Heart left ventricle (tissue), 13 donors: Measurements from ENCODE around the gene OR52I2.

ENCODE experiments used
- POLR2A ChIP-seq, 2 donors: fragments of 450-650 bp; IDR thresholded peaks; one replicate each; pipeline ENCODE4 v1.6.1; 2017; ENCODE audit warnings: antibody characterized with exemption in 2 of 2, mild to moderate bottlenecking in 2 of 2, moderate library complexity in 2 of 2
- TF ChIP-seq, protein P1 (sequence below), 12 donors: fragments of 200-600 bp; sonication (generic) in 4 of 12; IDR thresholded peaks; one replicate each; pipeline versions ENCODE4 v1.5.0 to v1.8.0; 2018 to 2022; ENCODE audit warnings: antibody characterized with exemption in 12 of 12, mild to moderate bottlenecking in 5 of 12
- donor health status: ischemic (EF 13 %, LVEDD 7.1; RV severe dilation, severe dysfunction).
- donor health status: DM: no; HTN: yes; CAD: no.
- donor health status: DM: no; HTN: no; CAD: no.
- donor health status: ischemic (EF 25% LVEDD 6.9; RV normal size, moderate dysfunction).
- donor health status: ischemic (EF 25% LVEDD 5.7; RV mildly dilated, moderate dysfunction).
- donor health status: ischemic (EF 35%, LVEDD 5.7; RV mildly dilated, moderate dysfunction).
- donor health status: nonischemic (EF 11% LVEDD 7.7; RV severe dilation, severe dysfunction).
- donor health status: DM: yes; HTN: yes; CAD: no.
- donor health status: PGD.
- donor health status: ischemic (EF 29% LVEDD 5.4; RV normal size, mild dysfunction).
- donor health status: nonischemic (EF 23%, LVEDD 6.1; RV moderate dilation, normal function).

- no peak for TF ChIP-seq POLR2A (IDR thresholded peaks at IDR 0.05)
- TF ChIP-seq, protein P1, sequence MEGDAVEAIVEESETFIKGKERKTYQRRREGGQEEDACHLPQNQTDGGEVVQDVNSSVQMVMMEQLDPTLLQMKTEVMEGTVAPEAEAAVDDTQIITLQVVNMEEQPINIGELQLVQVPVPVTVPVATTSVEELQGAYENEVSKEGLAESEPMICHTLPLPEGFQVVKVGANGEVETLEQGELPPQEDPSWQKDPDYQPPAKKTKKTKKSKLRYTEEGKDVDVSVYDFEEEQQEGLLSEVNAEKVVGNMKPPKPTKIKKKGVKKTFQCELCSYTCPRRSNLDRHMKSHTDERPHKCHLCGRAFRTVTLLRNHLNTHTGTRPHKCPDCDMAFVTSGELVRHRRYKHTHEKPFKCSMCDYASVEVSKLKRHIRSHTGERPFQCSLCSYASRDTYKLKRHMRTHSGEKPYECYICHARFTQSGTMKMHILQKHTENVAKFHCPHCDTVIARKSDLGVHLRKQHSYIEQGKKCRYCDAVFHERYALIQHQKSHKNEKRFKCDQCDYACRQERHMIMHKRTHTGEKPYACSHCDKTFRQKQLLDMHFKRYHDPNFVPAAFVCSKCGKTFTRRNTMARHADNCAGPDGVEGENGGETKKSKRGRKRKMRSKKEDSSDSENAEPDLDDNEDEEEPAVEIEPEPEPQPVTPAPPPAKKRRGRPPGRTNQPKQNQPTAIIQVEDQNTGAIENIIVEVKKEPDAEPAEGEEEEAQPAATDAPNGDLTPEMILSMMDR (IDR thresholded peaks at IDR 0.05): no peak
Measured at GRCh38 chr11:4581443-4581842, at the start of gene OR52I2.
